HG03196 (cell line): ENCODE results near the gene LRMDA.
"Not testable (repeated sequence)": the region's sequence is repeated elsewhere in the genome, so short reads cannot be mapped to it uniquely, and the experiment has no call there.

Experiments used
- ATAC-seq: cut with Tn5 transposase; IDR thresholded peaks from one replicate; pipeline ENCODE4 v1.9.1; 2021; ENCODE audit not compliant: unreplicated experiment

The LRMDA gene

GRCh38 chr10:75730847-75731246, 299.4 kb downstream of the LRMDA start:
- ATAC-seq: no peak

DNA sequence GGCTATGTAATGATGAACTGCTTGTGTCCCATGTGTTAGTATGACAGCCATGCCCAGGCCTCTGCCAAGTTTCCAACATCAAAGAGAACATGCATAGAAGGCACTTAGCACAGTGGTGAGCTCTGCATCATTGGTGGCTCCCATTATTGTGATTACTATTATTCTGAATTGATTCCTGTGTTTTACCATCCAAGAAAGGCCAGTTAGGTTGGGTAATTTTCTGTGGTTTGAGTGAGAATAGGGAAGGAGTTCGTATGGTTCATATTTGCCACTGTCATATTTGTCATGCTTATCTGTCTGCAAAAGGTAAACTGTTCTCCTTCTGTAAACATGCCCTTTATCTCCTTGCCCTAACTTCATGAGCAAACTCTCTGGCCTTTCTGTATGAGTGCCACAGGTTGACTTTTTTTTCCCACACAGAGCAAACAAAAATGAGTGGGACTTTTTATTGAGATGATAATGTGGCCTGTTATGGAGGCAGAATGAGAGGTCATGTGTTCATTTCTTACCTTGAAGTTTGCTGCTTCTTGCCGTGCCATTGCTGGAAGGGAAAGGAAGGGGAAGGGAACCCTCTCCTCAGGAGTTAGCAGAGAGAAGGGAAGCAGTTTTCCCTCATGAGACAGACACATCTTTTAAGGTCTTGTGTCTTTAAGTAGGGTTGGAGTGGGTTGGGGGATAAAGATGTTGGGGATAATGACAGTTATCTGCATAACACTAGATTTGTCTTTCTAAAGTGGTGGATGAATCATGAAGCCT, 301.9 kb downstream of the LRMDA start:
- ATAC-seq: no peak

DNA sequence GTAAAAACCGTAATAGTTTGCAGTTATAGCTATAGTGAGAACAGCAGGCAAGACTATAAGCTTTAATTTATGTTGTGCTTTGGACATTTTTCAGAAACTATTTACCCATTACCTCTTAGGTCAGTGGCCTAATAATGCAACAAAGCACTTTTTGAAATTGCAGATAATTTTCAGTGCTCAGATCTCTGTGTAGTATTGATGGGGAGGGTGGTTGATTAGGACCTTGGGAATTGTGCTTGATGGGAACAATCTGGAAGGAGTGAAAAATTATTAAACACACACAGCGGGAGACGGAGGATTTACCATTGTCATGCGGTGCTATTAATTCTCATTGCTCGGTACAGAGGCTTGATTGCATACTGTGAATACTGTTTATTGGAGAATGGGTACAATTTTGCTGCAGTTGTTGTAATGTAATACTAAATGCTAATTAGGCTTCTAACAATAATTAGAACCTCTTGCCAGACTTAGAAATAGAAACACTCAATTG, 304.8 kb downstream of the LRMDA start:
- ATAC-seq: no peak

DNA sequence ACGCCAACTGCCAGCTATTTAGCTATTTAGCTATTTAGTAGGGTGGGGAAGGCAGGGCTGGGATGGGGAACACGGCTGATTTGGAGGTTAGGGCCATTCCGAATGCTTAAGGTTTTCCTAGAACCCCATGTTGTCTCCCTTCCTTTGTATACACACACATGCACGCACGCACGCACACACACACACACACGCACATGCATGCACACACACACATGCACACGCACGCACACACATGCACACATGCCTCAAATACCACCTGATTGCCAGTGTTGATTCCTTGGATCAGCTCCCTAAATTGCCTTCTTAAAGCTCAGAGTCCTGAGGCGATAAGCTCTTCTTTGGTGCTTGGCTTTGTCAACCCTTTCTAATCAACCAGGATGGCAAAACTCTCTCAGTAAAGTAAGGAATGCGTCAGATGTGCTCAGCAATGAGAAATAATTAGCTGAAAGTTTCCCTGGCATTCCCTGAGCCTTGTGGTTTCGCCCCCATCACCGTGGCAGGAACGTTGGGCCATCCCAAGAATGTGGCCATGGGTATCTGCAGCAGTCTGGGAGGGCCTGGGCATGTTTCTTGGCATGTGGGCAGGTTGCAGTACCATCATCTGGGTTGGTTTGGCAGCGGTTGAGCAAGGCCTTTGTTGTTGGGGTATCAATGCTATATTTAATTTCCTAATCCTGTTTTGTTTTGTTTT, 305.6 kb downstream of the LRMDA start:
- no peak for ATAC-seq

- no peak for ATAC-seq
These were observed 306.1 kb downstream of the LRMDA start for GRCh38 chr10:75737580-75737949.

GRCh38 chr10:75738924-75739323, 307.5 kb downstream of the LRMDA start:
- no peak for ATAC-seq

DNA sequence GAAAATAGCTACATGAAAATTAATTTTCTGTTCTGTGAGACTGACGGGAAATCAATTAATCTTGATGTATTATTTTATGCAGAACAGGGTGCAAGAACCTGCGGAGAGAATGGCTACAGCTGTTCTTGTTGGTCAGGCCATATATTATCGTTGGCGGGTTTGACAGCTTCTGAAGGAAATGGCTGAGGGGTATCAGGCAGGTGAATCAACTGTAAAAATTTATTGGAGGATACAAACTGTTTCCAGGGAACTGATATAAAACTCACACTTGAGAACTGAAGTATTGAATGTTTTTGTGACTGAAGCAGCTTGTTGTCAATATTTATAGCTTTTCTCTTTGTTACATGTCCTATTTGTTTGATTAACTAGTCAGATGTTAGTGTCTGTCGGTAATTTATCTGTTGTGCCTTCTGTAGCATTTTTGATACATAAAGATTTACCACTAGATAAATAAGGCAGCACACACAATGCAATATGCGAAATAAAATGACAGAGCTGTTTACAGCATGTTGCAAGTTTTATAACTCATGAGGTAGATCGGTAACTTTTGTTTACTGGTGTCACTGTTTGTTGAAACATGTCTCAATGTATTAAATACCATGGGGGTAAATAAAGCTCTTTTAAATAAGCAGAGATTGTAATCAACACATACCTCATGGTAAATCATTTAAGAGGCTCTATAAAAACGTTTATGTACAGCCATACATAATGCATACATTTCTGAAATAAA, 308.2 kb downstream of the LRMDA start:
- no peak for ATAC-seq

DNA sequence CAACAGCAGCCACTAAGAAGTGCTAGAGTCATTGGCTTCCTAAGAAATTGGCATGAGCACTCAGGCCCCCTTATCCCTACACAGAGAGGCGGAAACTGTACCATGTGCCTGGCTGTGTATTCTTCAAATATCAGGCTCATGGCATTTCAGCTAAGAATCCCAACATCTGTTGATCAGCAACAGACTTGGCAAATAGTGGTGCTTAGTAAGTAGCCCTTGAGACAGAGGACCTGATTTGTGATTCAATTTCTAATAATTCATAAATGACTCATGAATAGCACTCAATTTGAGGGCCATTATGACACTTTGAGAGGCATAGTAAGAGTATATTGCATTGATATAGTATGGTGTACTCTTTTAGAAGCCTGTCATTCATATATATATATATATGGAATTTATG, 309.1 kb downstream of the LRMDA start:
- no peak for ATAC-seq

DNA sequence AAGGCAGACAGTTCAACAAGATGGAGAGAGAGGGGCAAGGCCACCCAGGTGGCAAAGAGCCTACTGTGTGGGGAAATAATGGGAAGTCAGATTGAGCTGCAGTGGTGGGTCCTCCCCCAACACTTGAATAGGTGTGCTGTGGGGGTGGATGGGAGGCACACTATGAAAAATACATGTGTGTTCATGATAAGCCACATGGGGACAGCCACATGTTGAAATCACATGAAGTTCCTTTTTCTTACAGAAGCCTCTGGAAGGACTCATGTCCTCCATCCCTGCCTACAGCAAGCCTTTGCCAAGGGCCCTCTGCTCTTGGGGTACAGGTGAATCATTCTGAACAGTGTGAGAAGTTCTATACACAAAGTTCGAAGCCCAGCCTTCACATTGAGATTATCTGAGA, 310.9 kb downstream of the LRMDA start:
- ATAC-seq: no peak

DNA sequence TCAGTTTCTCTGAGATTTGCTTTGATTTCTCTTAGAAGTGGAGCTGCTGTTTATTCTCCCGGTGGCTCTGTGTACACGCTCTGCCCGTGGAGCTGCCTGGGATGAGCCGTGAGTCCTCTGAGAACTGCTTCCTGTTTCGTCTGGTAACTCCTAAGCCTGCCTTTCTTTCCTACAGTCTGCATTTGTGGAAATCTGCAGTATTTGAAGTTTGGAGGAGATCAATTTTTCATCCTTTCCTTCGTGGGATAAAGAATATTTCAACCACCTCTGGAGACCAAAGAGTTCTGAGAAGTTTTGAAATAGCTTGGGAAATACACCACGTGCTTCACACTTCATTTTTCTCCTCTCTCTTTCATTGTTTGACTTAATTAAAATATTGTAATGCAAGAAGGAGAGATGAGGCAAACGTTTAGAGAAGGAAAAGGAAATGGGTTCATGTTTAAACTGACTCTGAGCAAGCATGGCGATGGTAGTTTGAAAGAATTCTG, 311.9 kb downstream of the LRMDA start:
- no peak for ATAC-seq

GRCh38 chr10:75744261-75744660, 312.8 kb downstream of the LRMDA start:
- ATAC-seq: no peak

DNA sequence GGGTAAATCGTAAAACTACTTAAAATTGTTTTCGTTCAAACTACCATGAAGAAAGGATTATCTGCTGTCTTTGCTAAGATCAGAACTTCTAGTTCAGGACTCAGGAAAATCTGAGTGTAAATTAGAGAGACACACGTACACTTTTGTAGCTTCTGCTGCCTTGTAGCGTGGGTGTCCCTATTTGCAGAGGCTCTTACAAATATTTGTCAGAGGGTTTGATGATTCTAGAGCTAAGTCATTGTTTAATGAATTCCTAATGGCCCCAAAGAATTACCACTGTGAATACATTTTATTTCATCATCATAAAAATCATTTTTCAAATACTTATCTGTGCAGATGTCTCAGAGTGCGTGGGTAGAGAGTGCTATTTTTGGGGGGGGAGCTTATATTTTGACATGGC, 314.9 kb downstream of the LRMDA start:
- ATAC-seq: no peak

- not testable (repeated sequence) for ATAC-seq
These were observed 318.9 kb downstream of the LRMDA start for GRCh38 chr10:75750093-75750875.

- no peak for ATAC-seq
These were observed 319.8 kb downstream of the LRMDA start for GRCh38 chr10:75751232-75751631.

- no peak for ATAC-seq
These were observed 322.2 kb downstream of the LRMDA start for GRCh38 chr10:75753621-75754020.

DNA sequence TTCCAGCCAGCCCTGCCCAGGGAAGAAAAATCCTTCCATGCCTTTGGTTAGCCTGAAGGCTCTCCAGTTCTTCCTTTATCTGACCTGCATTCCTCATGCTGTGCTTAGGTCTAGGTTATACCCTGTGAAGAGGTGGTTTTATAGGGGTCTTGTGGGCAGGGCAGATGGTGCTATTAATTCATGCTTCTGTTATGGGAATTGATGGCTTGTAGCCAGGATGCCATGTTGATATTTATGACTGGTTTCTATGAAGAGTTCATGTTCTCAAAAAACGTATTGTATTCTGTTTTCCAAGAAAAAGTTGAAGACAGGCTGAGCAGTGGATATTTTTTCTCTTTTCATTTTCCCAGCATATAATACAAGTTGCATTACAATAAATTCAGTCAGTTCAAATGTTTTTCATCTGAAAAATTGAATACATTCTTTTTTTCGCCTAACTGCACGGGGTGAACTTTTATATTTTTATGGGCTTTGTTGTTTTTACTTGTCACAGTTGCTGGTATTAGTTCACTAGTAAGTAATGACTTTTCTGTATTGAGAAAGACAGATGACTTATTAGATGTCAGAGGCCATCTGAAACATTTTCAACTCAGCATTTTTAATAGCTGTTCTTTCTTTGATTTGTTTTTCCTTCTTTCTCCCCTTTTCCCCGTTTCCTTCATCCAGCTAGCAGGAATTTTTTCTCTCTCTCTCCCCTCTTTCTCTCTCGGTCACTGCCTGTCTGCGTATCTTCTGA, 322.8 kb downstream of the LRMDA start:
- no peak for ATAC-seq

GRCh38 chr10:75755528-75755927, 324.1 kb downstream of the LRMDA start:
- ATAC-seq: no peak

DNA sequence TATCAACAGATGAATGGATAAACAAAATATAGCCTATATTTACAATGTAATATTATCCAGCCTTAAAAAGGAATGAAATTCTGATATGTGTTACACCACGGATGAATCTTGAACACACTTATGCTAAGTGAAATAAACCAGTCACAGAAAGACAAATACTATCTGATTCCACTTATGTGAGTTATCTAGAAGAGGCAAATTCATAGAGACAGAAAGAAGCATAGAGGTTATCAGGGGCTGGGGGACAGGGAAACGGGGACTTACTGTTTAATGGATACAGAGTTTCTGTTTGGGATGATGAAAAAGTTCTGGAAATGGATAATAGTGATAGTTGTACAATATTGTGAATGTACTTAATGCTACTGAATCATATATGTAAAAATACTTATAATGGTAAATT, 329.9 kb downstream of the LRMDA start:
- no peak for ATAC-seq

DNA sequence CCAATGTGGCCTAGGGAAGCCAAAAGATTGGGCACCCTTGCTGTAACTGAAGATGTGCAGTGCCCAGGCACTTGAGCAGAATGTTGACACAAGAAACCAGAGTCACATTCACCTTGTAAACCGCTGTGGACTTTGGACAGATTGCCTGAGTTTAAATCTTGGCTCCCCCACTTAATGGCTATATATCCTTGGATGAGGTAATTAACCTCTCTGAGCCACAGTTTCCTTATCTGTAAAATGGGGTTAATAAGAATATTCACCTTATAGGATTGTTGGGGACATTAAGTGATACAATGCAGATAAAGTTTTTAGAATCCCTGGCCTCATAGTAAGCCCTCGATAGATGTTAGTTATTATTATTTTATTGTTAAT, 331.0 kb downstream of the LRMDA start:
- no peak for ATAC-seq

GRCh38 chr10:75763652-75764051, 332.2 kb downstream of the LRMDA start:
- no peak for ATAC-seq
